Stimulated activated CD4-positive, alpha-beta T cell treated with anti-CD3 and anti-CD28 coated beads, TNF-alpha, amount 100 ng/mL, for 48 hours (primary cell): Measurements from ENCODE around the gene LMX1B.
A peak's percentile ranks its signal among the peaks of the same experiment; 100 is the strongest.
"Not testable (repeated sequence)": the region's sequence is repeated elsewhere in the genome, so short reads cannot be mapped to it uniquely, and the experiment has no call there.

Source experiments
- DNase-seq, 3 donors: peaks; one replicate each; pipeline ENCODE4 v3.0.0-alpha.2; 2020; ENCODE audit warnings: low read depth in 3 of 3

LMX1B gene

GRCh38 chr9:126708178-126708577 lies 94.5 kb downstream of the LMX1B start:
- no peak for DNase-seq

DNA sequence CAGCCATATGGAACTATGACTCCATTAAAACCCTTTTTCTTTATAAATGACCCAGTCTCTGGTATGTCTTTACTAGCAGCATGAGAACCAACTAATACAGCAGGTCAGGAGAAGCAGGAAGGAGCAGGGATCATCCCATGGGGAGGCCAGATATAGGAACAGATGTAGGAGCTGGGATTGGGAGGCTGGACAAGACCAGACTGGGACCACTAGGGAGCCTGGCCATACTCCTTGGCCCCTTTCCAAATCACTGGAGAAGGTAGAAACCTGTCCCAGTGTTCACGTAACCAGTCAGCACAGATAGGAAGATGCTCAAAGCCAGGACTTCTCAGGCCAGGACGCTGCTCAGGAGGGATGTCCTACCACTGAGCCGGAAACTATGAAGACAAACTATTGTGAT lies 95.5 kb downstream of the LMX1B start:
- DNase-seq, result no peak

DNA sequence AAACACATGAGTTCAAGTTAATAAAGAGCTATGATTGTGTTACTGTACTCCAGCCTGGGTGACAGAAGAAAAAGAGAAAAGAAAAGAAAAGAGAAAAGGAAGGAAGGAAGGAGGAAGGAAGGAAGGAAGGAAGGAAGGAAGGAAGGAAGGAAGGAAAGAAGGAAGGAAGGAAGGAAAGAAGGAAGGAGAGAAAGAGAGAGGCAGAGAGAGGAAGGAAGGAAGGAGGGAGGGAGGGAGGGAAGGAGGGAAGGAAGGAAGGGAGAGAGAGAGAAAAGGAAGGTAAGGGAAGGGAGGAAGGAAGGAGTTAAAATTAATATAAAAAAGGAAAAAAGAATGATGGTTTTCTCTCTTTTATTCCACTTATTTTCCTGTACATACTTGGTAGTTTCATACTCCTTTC lies 101.7 kb downstream of the LMX1B start:
- DNase-seq, result no peak

DNA sequence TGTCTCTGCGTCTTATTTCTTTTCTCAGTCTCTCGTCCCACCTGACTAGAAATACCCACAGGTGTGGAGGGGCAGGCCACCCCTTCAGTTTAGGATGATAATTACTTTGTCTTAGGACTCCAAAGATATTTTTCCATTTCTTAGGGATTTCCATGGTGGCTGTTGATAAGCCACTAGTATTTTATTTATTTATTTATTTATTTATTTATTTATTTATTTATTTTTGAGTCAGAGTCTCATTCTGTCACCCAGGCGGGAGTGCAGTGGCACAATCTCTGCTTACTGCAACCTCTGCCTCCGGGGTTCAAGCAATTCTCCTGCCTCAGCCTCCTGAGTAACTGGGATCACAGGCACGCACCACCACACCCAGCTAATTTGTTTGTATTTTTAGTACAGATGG lies 103.7 kb downstream of the LMX1B start:
- DNase-seq, result not testable (repeated sequence)

GRCh38 chr9:126719618-126720031 lies 105.9 kb downstream of the LMX1B start:
- DNase-seq, result peak; percentile 64 to 74 (median 65)

DNA sequence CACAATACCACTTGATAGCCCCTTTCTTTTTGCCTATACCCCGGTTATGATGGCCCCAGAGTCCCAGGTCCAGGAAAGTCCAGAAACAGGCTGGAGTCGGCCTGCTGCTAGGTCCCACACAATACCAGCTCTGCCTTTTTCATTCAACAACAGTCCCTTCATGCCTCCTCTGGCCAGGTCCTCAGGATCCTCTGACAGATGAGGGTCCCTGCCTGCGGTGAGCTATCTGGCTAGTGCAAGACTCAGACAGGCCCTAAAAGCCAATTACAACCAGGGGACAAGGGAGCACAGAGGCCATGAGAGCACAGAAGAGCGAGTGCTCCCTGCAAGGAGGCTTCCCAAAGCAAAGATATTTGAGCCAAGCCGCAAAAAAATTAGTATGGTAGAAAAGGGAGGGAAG lies 106.3 kb downstream of the LMX1B start:
- no peak for DNase-seq

DNA sequence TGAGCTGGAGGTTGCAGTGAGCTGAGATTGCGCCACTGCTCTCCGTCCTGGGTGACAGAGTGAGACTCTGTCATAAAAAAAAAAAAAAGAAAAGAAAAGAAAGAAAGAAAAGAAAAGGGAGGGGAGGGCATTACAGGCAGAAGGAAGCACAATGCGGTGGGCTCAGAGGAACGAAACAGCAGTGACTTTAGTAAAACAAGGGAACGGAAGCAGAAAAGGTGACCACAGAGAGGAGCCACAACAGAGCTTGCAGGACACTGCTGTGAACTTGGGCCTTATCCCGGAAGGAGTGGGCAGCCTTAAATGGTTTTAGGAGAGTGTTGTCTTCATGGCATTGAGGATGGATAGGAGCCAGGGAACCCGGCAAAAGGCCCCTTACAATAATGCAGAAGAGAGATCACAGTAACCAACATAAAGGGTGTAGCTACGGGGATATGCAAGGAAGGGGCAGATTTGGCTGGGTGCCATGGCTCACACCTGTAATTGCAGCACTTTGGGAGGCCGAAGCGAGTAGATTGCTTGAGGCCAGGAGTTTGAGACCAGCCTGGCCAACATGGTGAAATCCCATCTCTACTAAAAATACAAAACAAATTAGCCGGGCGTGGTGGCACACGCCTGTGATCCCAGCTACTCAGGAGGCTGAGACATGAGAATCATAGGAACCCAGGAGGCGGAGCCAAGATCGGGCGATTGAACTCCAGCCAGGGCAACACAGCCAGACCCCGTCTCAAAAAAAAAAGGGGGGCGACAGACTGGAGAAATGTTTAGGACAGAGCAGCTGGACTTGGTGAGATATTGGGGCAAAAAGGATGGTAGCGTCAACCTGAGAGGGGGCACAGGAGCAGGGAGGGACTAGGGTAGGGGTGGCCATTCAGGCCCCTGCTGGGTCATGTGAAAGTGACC lies 107.2 kb downstream of the LMX1B start:
- no peak for DNase-seq

GRCh38 chr9:126721564-126721981 lies 107.8 kb downstream of the LMX1B start:
- no peak for DNase-seq

GRCh38 chr9:126722252-126722921 lies 108.7 kb downstream of the LMX1B start:
- peak; percentile 77 to 95 (median 78) for DNase-seq

DNA sequence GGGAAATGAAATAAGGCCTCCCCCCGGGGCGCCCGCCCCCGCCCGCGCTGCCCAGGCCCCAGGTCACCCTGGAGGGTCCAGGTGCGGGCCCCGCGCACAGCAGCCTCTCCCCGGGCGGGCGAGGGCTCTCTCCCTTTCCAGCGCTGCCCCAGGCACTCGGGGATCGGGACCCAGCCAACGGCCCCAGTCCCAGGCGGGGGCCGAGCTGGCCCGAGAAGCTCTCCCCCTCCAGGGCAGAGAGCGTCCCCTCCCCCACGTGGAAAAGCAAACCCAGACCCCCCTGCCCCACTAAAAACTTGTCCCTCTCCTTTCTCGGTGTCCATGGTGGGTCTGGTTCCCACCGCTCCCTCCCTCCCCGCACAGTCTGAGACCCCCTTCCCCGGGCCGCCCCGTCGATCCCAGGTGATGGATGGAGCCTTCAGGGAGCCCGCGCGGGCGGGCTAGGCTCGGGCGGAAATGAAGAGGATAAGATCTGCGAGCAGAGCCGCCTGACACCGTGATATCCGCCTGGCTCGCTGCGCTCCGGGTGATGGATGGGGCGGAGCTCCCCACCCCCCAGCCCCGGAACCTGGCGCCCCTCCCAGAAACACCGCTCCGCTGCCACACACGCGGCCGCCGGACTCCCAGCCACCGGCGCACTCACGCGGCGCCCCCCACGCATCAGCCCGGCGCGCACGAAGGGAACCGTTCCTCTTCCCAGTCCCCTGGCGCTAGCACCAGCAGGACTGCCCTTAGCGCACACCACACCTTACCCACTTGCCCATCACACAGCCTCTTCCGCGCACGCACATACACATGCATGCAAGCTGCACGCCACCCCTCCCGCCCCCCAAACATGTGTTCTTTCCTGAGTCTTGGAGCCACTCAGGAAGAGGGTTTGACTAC lies 109.4 kb downstream of the LMX1B start:
- peak; percentile 43 to 66 (median 59) for DNase-seq

- no peak for DNase-seq
These were observed 110.1 kb downstream of the LMX1B start for GRCh38 chr9:126723807-126724172.

DNA sequence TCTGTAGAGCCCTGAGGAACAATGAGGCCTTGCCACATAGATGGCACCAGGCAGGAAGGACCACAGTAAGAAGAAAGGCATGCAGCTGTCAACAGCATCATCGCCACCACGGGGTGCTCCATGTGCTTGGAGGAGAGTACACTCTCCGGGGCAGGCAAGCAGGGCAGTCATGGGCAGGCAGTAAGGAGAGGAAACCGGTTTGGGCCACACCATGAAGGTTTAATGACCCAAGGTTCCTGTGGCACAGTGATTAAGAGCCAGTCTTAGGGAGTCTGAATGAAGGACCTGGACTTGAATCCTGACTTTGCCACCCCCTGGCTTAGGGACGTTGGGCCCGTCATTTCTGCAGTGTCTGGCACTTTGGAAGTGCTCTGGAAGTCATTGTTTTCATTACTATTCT lies 110.5 kb downstream of the LMX1B start:
- DNase-seq, result no peak

DNA sequence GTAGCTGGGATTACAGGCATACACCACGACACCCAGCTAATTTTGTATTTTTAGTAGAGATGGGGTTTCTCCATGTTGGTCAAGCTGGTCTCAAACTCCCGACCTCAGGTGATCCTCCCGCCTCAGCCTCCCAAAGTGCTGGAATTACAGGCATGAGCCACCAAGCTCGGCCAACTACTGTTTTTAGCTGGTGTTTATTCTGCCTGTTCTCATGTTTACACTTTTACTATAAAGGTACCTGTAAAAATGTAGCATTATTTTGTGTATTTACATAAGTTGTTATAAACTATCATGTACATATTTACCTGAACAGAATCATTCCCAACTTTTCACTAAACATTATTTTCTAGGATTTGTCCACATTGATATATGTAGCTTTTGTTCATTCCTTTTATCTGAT lies 111.8 kb downstream of the LMX1B start:
- DNase-seq, result not testable (repeated sequence)

DNA sequence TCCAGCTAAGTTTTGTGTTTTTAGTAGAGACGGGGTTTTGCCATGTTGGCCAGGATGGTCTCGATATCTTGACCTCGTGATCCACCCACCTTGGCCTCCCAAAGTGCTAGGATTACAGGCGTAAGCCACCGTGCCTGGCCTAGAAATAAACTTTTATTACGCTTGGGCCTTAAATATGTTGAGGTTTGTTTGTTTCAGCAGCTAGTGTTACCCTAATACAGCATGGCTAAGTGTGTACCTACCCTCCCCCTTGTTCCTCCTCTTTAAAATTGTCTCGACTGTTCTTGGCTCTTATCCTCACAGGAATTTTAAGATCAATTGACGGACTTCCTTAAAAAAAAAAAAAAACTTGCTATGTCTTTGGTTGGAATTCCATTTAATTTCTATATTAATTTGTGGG lies 114.5 kb downstream of the LMX1B start:
- not testable (repeated sequence) for DNase-seq

- not testable (repeated sequence) for DNase-seq
These were observed 116.9 kb downstream of the LMX1B start for GRCh38 chr9:126730592-126730991.

DNA sequence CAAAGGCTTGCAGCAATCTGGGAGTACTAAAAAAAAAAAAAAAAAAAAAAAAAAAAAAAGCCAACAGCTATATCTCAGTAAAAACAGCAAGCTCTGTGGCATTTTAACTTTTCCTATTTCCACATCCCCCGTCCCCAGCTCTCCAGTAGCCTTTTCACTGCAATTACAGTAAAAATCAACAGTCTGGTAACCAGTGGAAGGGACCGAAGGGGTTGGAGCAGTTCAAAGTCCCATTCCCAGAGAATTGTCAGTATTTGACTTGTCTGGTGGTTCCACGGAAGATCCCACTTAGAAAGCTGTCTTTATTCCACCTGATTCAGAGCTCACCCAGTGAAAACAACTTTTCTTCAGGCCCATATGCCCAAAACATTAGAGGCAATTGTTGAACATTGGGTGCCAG lies 119.3 kb downstream of the LMX1B start:
- DNase-seq, result no peak

- DNase-seq, result no peak
These were observed 121.1 kb downstream of the LMX1B start for GRCh38 chr9:126734877-126735276.

DNA sequence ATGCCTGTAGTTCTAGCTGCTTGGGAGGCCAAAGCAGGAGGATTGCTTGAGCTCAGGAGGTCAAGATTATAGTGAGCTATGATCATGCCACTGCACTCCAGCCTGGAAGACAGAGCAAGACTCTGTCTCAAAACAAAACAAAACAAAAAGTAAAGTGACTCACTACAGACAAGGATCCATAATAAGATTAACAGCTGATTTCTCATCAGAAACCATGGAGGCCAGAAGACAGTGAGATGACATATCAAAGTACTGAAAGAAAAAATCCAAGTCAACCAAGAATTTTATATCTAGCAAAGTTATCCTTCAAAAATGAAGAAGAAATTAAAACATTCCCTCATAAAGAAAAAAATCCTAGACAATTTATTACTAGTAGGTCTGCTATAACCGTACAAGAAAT lies 121.8 kb downstream of the LMX1B start:
- DNase-seq, result no peak

DNA sequence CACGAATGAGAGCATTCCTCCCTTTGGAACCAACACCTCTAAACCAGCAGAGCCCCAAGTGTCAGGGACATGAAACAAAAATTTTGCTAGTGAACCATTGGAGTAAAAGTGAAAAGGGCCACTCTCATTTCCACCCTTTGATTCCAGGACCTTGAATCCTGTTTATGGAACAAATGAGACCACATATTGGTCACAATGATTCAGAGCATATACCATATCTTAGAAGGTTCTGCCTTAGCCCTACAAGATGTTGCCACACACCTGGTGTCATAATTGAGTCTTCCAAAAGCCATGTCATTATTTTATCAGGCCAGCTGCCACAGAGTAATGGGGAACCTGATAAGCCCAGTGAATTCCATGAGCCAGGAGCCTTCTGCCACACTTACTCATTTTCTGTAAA lies 124.8 kb downstream of the LMX1B start:
- no peak for DNase-seq

- DNase-seq, result no peak
These were observed 129.3 kb downstream of the LMX1B start for GRCh38 chr9:126743041-126743440.

GRCh38 chr9:126745574-126746411 lies 132.1 kb downstream of the LMX1B start:
- DNase-seq, result no peak
